HepG2 (cell line): ENCODE data around the gene DUSP22. TPM values are rescaled to one million over a fixed set of nuclear protein-coding genes. Genes with fewer than 3 reads are reported as not detected.

Experiments used
- ATAC-seq: fragments of 200-7000 bp; cut with Tn5 transposase; 3 replicates; pipeline ENCODE4 v1.9.1; 2020; ENCODE audit warnings: mild to moderate bottlenecking, moderate library complexity
- BruUV-seq: library from RNA; stranded (reverse); fragments of 400-500 nt; replicated peaks from 2 replicates; lab custom pipeline; 2021; lab: Mats Ljungman, UMichigan
- CTCF ChIA-PET: fragments of 300-600 bp; formaldehyde crosslinking; extraction: SDS; loops from one replicate; lab custom pipeline; 2021; ENCODE audit warnings: low total read pairs, inconsistent platforms, low intra/inter-chr PET ratio; lab: Yijun Ruan, JAX
- POLR2A ChIA-PET: fragments of 350-600 bp; sonication (Branson Sonifier 250); formaldehyde crosslinking; loops from one replicate; lab custom pipeline; 2020; ENCODE audit warnings: antibody characterized with exemption, inconsistent platforms; lab: Yijun Ruan, JAX
- DNase-seq: peaks from one replicate; pipeline ENCODE4 v3.0.0-alpha.2; 2015; ENCODE audit warnings: low spot score
- FAIRE-seq: peaks from 3 replicates; lab custom pipeline; 2011; peaks lifted over from hg19 to GRCh38; lab: Jason Lieb, UNC
- H2AFZ ChIP-seq: one replicate; pipeline ENCODE4 v1.6.1; 2011; ENCODE audit warnings: low read length, inconsistent platforms
- H3K27ac ChIP-seq: fragments of 300-600 bp; 3 replicates; pipeline ENCODE4 v1.8.0; 2011; ENCODE audit warnings: mixed run types, mild to moderate bottlenecking, mixed read lengths, low read length, inconsistent platforms; ENCODE audit not compliant: insufficient read depth; ENCODE audit errors: extremely low read length
- H3K27me3 ChIP-seq, 2 experiments: fragments of 200-600 bp in 1 of 2; 2 replicates in 1 of 2; 3 replicates in 1 of 2; pipeline versions ENCODE4 v1.6.0 to v1.8.0; 2011; ENCODE audit warnings: low read length in 2 of 2, mild to moderate bottlenecking in 2 of 2, moderate library complexity in 2 of 2, inconsistent platforms in 1 of 2; ENCODE audit not compliant: insufficient read depth in 2 of 2, control insufficient read depth in 1 of 2
- H3K36me3 ChIP-seq, 2 experiments: fragments of 200-600 bp in 1 of 2; replicated peaks in 1 of 2; 2 replicates in 1 of 2; 3 replicates in 1 of 2; pipeline versions ENCODE4 v1.5.1 to v1.8.0; 2011; ENCODE audit warnings: low read length in 2 of 2, inconsistent platforms in 1 of 2; ENCODE audit not compliant: insufficient read depth in 2 of 2, control insufficient read depth in 1 of 2
- H3K4me1 ChIP-seq: 2 replicates; pipeline ENCODE4 v1.5.1; 2012; ENCODE audit warnings: low read length, inconsistent platforms; ENCODE audit not compliant: insufficient read depth
- H3K4me2 ChIP-seq: 2 replicates; pipeline ENCODE4 v1.6.0; 2011; ENCODE audit warnings: low read depth, low read length, inconsistent platforms
- H3K4me3 ChIP-seq, 3 experiments: fragments of 200-600 bp in 1 of 3; sonication (generic), shearing (Covaris generic) in 1 of 3; replicated peaks in 1 of 3; 2 replicates each; pipeline ENCODE4 v1.5.1; 2011 to 2016; ENCODE audit warnings: low read length in 3 of 3, inconsistent platforms in 2 of 3, low read depth in 2 of 3, mild to moderate bottlenecking in 2 of 3, control low read depth in 1 of 3, mixed read lengths in 1 of 3; ENCODE audit not compliant: insufficient read depth in 1 of 3
- H3K79me2 ChIP-seq: one replicate; pipeline ENCODE4 v1.6.1; 2011; ENCODE audit warnings: low read length, inconsistent platforms; ENCODE audit not compliant: insufficient read depth
- H3K9ac ChIP-seq: 2 replicates; pipeline ENCODE4 v1.6.0; 2011; ENCODE audit warnings: mild to moderate bottlenecking, low read depth, low read length, inconsistent platforms; ENCODE audit not compliant: insufficient read depth
- H3K9me3 ChIP-seq: 2 replicates; pipeline ENCODE4 v1.5.1; 2012; ENCODE audit warnings: mild to moderate bottlenecking, low read length
- H4K20me1 ChIP-seq: 2 replicates; pipeline ENCODE4 v1.6.0; 2011; ENCODE audit warnings: inconsistent platforms, mild to moderate bottlenecking, low read length, moderate library complexity; ENCODE audit not compliant: insufficient read depth
- CCDC6 ChIP-seq: sonication (generic); formaldehyde crosslinking; IDR thresholded peaks from 2 replicates; pipeline ENCODE4 v1.8.1; 2022; ENCODE audit warnings: mild to moderate bottlenecking, missing genetic modification reagents, moderate library complexity
- DR1 ChIP-seq: sonication (generic); formaldehyde crosslinking; IDR thresholded peaks from 2 replicates; pipeline ENCODE4 v1.8.0; 2021; ENCODE audit warnings: mild to moderate bottlenecking, missing genetic modification reagents, inconsistent platforms
- EED ChIP-seq: sonication (generic); formaldehyde crosslinking; IDR thresholded peaks from 2 replicates; pipeline ENCODE4 v1.5.0; 2020; ENCODE audit warnings: mild to moderate bottlenecking, missing genetic modification reagents
- SOX13 ChIP-seq, 3 experiments: fragments of 450-650 bp in 1 of 3; sonication (generic) in 1 of 3; formaldehyde crosslinking in 1 of 3; IDR thresholded peaks in 2 of 3; conservative IDR thresholded peaks in 1 of 3; 2 replicates each; pipeline versions ENCODE4 v1.5.0 to v1.6.1; 2016 to 2020; ENCODE audit warnings: antibody characterized with exemption in 1 of 3, mild to moderate bottlenecking in 1 of 3, missing compliant biosample characterization in 1 of 3, missing genetic modification reagents in 1 of 3, moderate library complexity in 1 of 3
- TOE1 ChIP-seq: sonication (generic); formaldehyde crosslinking; IDR thresholded peaks from 2 replicates; pipeline ENCODE4 v1.4.0; 2020; ENCODE audit warnings: mild to moderate bottlenecking, missing genetic modification reagents
- ZFYVE20 ChIP-seq: sonication (generic); formaldehyde crosslinking; IDR thresholded peaks from 2 replicates; pipeline ENCODE4 v1.8.0; 2023; ENCODE audit warnings: low read depth, mild to moderate bottlenecking, moderate library complexity, missing genetic modification reagents, borderline replicate concordance
- ZKSCAN5 ChIP-seq: sonication (generic); formaldehyde crosslinking; IDR thresholded peaks from 2 replicates; pipeline ENCODE4 v1.5.1; 2020; ENCODE audit warnings: mild to moderate bottlenecking, missing genetic modification reagents
- ZNF674 ChIP-seq: sonication (generic); formaldehyde crosslinking; IDR thresholded peaks from 2 replicates; pipeline ENCODE4 v1.5.0; 2020; ENCODE audit warnings: low read depth, mild to moderate bottlenecking, missing genetic modification reagents
- ZNF766 ChIP-seq: sonication (generic); formaldehyde crosslinking; IDR thresholded peaks from 2 replicates; pipeline ENCODE4 v1.5.0; 2020; ENCODE audit warnings: missing genetic modification reagents, borderline replicate concordance
- ZNF782 ChIP-seq: sonication (generic); formaldehyde crosslinking; IDR thresholded peaks from 2 replicates; pipeline ENCODE4 v1.4.0; 2020; ENCODE audit warnings: missing genetic modification reagents, mild to moderate bottlenecking, borderline replicate concordance
- WGBS: methylation state at CpG from one replicate; pipeline ENCODE4 v1.1.6; 2017; ENCODE audit warnings: low lambda C conversion rate; 5-methylcytosine and 5-hydroxymethylcytosine counted together
- in situ Hi-C: cut with HindIII; loops from 2 replicates; pipeline ENCODE4 v1.10.0; 2017; ENCODE audit warnings: low pct_unique_long_range_greater_than_20kb; ENCODE audit not compliant: extremely low pct_ligation_motif_present
- intact Hi-C: fragments of 100-400 bp; cut with micrococcal nuclease; formaldehyde crosslinking; loops from one replicate; pipeline ENCODE4 v1.10.0; 2022; ENCODE audit not compliant: unreplicated experiment
- polyA plus RNA-seq, 8 experiments: library from polyadenylated mRNA; depleted of rRNA in 3 of 8; stranded (reverse) in 7 of 8; unstranded in 1 of 8; fragments of >200 nt; fragmentation: Illumina TruSeq in 4 of 8; extraction: Trizol in 4 of 8; gene quantifications; 2 replicates each; pipeline versions ENCODE4 v1.2.1 to v1.2.3, GENCODE V29; 2011 to 2016; ENCODE audit warnings: low read depth in 4 of 8, missing spikeins in 1 of 8, mixed read lengths in 1 of 8; ENCODE audit not compliant: insufficient read depth in 1 of 8
- total RNA-seq, 5 experiments: library from RNA; depleted of rRNA; stranded (reverse); fragments of >200 nt; fragmentation: Illumina TruSeq; extraction: Trizol; gene quantifications; 2 replicates each; pipeline ENCODE4 v1.2.3, GENCODE V29; 2016; ENCODE audit warnings: low read depth in 1 of 5
- TF ChIP-seq, protein P1 (sequence below): sonication (generic); formaldehyde crosslinking; IDR thresholded peaks from 2 replicates; pipeline ENCODE4 v1.4.0; 2020; ENCODE audit warnings: missing genetic modification reagents
- TF ChIP-seq, protein P2 (sequence below): sonication (generic); formaldehyde crosslinking; IDR thresholded peaks from 2 replicates; pipeline ENCODE4 v1.9.0; 2022; ENCODE audit warnings: low read depth, missing genetic modification reagents
- TF ChIP-seq, protein P3 (sequence below): IDR thresholded peaks from 2 replicates; pipeline ENCODE4 v1.6.1; 2016

Gene DUSP22
- total and polyA plus RNA-seq, 2 of the 13 experiments (the other 11 are each of a cell fraction or from before 2014, with no cell fraction given), result 20.2 to 32.8 TPM

DNA sequence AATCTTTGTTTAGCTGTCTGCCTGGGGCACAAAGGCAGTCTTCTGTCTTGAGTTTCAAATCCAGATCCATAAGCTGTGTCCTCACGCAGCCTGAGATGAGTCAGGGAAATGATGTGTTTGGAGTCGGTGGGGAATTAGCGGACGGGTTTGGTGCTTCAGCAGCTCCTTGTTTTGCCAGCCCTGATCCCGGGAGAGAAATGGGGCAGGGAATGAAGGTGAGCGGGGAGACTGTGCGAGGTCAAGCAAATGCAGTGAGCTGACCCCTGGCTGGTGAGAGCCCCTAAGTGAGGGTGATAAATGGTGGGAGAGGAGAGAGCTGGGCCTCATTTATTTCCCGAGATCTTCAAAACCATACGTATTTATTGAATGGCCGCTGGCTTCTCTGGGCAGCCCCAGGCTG is 21.6 kb downstream of the DUSP22 start:
- Histone ChIP-seq H3K9ac (no peak overlapping the region), H3K36me3 (peaks cover 0 to 2% of the 10 kb centered on the region in 2 experiments; a peak in 1 of 5 replicates), H2AFZ (no peak overlapping the region), H3K79me2 (no peaks in the 10 kb centered on the region), H3K4me3 (no peak overlapping the region), H3K4me1 (no peaks in the 10 kb centered on the region), H3K9me3 (no peaks in the 10 kb centered on the region), H3K27ac (no peak overlapping the region), H3K4me2 (no peak overlapping the region), H4K20me1 (no peaks in the 10 kb centered on the region), H3K27me3 (no peaks in the 10 kb centered on the region; a peak in 1 of 5 replicates)
- 71% methylated on average over 10 of the region's 10 CpGs for WGBS
- POLR2A ChIA-PET, result interaction anchor here (0.5 kb wide), 1 partner anchor 43 kb away, joined by 3 read pairs; no protein-coding TSS in a partner anchor
- FAIRE-seq (no peak), DNase-seq (no peak), ATAC-seq (no peak)
- TF ChIP-seq ZNF782 (0 out of 2 replicates have a peak, but pooled peaks have one; percentile 34), SOX13 (IDR thresholded peaks at IDR 0.05) (no peak), SOX13 (CRISPR knock-in tag; conservative IDR thresholded peaks at IDR 0.05 in 1 of 2, IDR thresholded peaks at IDR 0.05 in 1 of 2) (no peak)
- in situ Hi-C loops, result no loop called here
- intact Hi-C loops, result no loop called here
- no TSS peak for BruUV-seq
- CTCF ChIA-PET, result no interaction called here

DNA sequence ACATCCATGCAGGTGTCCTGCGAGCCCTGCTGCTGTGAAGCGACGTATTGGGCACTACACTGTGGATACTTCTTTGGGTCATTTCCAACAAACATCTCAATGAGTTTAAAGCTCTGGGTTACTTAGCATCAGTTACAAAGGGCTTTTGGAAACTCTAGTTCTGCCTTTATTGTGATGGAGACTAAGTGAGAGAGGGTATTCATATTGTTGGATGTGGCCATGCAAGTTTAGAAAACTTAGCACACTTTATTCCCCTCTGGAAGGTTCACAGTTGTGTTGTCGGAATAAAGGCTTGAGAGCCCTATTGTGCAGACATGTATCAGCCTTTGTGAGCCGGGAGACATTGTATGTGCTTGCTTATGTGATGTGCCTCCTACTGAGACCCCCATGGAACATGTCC is 22.1 kb downstream of the DUSP22 start:
- in situ Hi-C loops, result no loop called here
- DNase-seq (no peak), ATAC-seq (no peak), FAIRE-seq (no peak)
- Histone ChIP-seq H3K36me3 (peaks cover 0 to 2% of the 10 kb centered on the region in 2 experiments; a peak in 1 of 5 replicates), H3K27me3 (no peaks in the 10 kb centered on the region; a peak in 1 of 5 replicates), H3K4me3 (no peak overlapping the region), H3K79me2 (no peaks in the 10 kb centered on the region), H3K9me3 (no peaks in the 10 kb centered on the region), H3K27ac (no peak overlapping the region), H3K4me2 (no peak overlapping the region), H3K4me1 (no peaks in the 10 kb centered on the region), H2AFZ (no peak overlapping the region), H4K20me1 (no peaks in the 10 kb centered on the region), H3K9ac (no peak overlapping the region)
- POLR2A ChIA-PET, result interaction anchor here (0.5 kb wide), 1 partner anchor 43 kb away, joined by 3 read pairs; no protein-coding TSS in a partner anchor
- WGBS, result 76% methylated on average over 5 of the region's 5 CpGs
- intact Hi-C loops, result no loop called here
- CTCF ChIA-PET, result no interaction called here
- BruUV-seq, result no TSS peak
- no peak for TF ChIP-seq ZFYVE20 (CRISPR knock-in tag)
- no peak for TF ChIP-seq EED (CRISPR knock-in tag)
- TF ChIP-seq, protein P1, sequence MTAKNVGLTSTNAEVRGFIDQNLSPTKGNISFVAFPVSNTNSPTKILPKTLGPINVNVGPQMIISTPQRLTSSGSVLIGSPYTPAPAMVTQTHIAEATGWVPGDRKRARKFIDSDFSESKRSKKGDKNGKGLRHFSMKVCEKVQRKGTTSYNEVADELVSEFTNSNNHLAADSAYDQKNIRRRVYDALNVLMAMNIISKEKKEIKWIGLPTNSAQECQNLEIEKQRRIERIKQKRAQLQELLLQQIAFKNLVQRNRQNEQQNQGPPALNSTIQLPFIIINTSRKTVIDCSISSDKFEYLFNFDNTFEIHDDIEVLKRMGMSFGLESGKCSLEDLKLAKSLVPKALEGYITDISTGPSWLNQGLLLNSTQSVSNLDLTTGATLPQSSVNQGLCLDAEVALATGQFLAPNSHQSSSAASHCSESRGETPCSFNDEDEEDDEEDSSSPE, result no peak
- TF ChIP-seq TOE1 (CRISPR knock-in tag), result no peak
- TF ChIP-seq ZNF674 (CRISPR knock-in tag), result no peak
- TF ChIP-seq, protein P2, sequence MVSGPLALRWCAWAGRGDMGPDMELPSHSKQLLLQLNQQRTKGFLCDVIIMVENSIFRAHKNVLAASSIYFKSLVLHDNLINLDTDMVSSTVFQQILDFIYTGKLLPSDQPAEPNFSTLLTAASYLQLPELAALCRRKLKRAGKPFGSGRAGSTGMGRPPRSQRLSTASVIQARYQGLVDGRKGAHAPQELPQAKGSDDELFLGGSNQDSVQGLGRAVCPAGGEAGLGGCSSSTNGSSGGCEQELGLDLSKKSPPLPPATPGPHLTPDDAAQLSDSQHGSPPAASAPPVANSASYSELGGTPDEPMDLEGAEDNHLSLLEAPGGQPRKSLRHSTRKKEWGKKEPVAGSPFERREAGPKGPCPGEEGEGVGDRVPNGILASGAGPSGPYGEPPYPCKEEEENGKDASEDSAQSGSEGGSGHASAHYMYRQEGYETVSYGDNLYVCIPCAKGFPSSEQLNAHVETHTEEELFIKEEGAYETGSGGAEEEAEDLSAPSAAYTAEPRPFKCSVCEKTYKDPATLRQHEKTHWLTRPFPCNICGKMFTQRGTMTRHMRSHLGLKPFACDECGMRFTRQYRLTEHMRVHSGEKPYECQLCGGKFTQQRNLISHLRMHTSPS (CRISPR knock-in tag), result no peak
- no peak for TF ChIP-seq SOX13 (IDR thresholded peaks at IDR 0.05)
- no peak for TF ChIP-seq SOX13 (CRISPR knock-in tag; conservative IDR thresholded peaks at IDR 0.05 in 1 of 2, IDR thresholded peaks at IDR 0.05 in 1 of 2)
- no peak for TF ChIP-seq DR1 (CRISPR knock-in tag)
- TF ChIP-seq CCDC6 (CRISPR knock-in tag), result no peak
- no peak for TF ChIP-seq ZKSCAN5 (CRISPR knock-in tag)
- TF ChIP-seq, protein P3, sequence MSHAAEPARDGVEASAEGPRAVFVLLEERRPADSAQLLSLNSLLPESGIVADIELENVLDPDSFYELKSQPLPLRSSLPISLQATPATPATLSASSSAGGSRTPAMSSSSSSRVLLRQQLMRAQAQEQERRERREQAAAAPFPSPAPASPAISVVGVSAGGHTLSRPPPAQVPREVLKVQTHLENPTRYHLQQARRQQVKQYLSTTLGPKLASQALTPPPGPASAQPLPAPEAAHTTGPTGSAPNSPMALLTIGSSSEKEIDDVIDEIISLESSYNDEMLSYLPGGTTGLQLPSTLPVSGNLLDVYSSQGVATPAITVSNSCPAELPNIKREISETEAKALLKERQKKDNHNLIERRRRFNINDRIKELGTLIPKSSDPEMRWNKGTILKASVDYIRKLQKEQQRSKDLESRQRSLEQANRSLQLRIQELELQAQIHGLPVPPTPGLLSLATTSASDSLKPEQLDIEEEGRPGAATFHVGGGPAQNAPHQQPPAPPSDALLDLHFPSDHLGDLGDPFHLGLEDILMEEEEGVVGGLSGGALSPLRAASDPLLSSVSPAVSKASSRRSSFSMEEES (CRISPR knock-in tag), result no peak
- TF ChIP-seq ZNF766, result no peak
